Measurements from ENCODE around the gene INTS7.
"Not testable (repeated sequence)": the region's sequence is repeated elsewhere in the genome, so short reads cannot be mapped to it uniquely, and the experiment has no call there.

Gene INTS7

DNA sequence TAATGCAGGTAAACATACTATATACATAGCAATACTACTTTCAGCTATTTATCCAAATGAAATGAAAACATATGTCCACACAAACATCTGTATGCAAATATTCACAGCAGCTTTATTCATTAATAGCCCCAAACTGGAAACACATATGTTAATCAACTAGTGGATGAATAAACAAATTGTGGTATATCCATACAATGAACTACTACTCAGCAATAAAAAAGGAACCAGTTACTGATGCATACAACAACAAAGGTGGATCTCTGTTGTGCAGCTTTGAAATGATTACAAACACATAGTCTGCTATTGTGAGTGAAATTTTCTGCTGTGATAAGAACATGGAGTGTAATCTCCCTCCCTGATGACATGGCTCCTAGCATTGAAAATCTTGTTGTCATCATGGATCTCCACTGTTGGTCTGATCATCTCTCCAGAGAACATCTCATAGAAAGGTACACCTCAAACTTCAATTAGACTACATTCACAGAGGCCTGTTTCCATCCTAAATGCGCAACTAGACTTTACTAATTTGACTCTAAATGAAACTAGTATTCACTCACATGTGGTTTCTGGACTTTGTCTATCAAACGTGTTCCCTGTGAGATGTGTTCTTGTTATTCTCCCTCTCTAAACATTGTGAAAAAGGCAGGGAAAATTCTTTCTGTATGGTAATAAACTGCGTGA lies 10.7 kb downstream of the INTS7 start:
- no peak for DNase-seq (ENCODE audit: low read depth in 1 of 2, low spot score in 1 of 2)
- TF ChIP-seq JUND (IDR thresholded peaks at IDR 0.05; ENCODE audit: low read depth) = no peak
- in situ Hi-C loops (cut with HindIII; ENCODE audit: low pct_unique_long_range_greater_than_20kb, low sequenced_read_pairs) = no loop called here

DNA sequence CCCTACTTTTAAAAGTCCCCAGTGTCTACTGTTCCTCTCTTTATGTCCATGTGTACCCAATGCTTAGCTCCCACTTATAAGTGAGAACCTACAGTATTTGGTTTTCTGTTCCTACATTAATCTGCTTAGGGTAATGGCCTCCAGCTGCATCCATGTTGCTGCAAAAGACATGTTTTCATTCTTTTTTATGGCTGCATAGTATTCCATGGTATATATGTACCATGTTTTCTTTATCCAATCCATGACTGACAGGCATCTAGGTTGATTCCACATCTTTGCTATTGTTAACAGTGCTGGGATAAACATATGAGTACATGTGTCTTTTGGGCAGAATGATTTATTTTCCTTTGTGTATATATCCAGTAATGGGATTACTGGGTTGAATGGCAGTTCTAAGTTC lies 12.4 kb downstream of the INTS7 start:
- in situ Hi-C loops (cut with HindIII; ENCODE audit: low pct_unique_long_range_greater_than_20kb, low sequenced_read_pairs); DNase-seq (ENCODE audit: low read depth in 1 of 2, low spot score in 1 of 2): not testable (repeated sequence)

DNA sequence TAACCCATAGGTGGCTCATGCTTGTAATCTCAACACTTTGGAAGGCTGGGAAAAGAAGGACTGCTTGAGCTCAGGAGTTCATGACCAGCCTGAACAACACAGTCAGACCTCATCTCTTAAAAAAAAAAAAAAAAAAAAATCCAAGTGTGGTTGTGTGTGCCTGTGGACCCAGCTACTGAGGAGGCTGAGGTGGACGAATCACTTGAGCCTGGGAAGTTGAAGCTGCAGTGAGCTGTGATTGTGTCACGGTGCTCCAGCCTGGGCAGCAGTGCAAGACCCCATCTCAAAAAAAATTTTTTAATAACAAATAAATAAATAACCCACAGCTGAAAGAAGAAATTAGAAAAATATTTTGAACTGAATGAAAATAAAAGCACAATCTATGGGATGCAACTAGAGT lies 13.8 kb downstream of the INTS7 start:
- in situ Hi-C loops (cut with HindIII; ENCODE audit: low pct_unique_long_range_greater_than_20kb, low sequenced_read_pairs) = no loop called here
- no peak for DNase-seq (ENCODE audit: low read depth in 1 of 2, low spot score in 1 of 2)
- TF ChIP-seq JUND (IDR thresholded peaks at IDR 0.05; ENCODE audit: low read depth) = no peak

DNA sequence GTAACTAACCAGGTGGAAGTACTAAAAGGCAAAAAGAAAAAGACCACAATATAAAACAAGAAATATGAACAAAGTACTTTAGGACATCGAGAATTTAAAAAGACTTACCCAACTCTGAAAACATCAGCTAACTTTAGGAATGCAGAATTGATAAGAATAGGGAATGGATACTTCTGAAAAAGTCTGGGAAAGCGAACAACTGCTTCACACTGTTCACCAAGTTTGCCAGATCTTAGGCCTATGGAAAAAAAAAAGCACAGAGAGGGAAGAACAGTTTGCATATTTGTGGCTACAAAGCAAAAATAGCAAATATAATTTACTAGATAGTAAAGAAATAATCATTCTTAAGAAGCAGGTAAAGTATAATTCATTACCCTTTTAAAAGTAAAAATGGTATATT lies 14.4 kb downstream of the INTS7 start:
- in situ Hi-C loops (cut with HindIII; ENCODE audit: low pct_unique_long_range_greater_than_20kb, low sequenced_read_pairs) = no loop called here
- no peak for TF ChIP-seq JUND (IDR thresholded peaks at IDR 0.05; ENCODE audit: low read depth)
- no peak for DNase-seq (ENCODE audit: low read depth in 1 of 2, low spot score in 1 of 2)

DNA sequence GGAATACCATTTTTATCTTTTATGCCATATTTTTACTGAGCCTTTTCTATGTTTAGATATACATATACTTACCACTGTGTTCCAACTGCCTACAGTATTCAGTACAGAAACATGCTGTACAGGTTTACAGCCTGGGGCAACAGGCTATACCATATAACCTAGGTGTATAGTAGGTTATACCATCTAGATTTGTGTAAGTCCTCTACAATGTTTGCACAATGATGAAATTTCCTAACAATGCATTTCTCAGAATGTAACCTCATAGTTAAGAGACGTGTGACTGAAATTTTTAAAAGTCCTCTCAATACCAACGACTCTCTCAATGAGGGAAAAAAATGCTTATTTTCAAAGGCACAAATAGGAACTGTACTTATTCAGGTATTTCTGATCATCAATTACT lies 21.7 kb downstream of the INTS7 start:
- in situ Hi-C loops (cut with HindIII; ENCODE audit: low pct_unique_long_range_greater_than_20kb, low sequenced_read_pairs) = no loop called here
- peak in 1 of 2 experiments; percentile 82 for DNase-seq (ENCODE audit: low read depth in 1 of 2, low spot score in 1 of 2)
- TF ChIP-seq JUND (IDR thresholded peaks at IDR 0.05; ENCODE audit: low read depth) = no peak

DNA sequence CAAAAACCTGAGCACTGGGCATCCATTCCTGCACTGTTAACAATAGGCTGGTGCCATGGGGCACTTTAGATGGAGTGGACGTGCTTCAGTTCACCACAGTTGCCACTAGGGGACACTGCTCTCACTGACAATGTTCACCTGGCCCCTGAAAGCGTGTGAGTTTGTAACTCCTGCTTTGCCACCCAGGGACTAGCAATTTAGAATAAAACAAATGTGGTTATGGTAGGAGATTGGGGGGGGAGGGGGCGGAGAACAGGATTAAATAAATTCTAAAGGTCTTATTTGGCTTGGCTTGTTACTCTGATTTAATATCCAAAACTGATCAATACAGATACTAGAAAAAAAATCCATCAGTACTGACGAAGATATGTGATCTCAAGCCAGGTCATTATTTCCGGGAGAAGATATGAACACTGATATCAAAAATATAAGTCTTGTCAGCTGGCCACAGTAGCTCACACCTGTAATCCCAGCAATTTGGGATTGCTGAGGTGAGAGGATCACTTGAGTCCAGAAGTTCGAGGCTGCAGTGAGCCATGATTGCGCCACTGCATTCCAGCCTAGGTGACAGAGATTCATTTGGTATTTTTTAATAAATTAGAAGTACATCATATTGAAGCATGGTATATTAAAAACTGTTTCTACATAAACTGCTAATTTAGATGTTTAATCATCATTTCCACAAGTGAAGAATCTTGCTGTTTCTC lies 23.2 kb downstream of the INTS7 start:
- in situ Hi-C loops (cut with HindIII; ENCODE audit: low pct_unique_long_range_greater_than_20kb, low sequenced_read_pairs) = no loop called here
- peak; percentile 67 to 86 for DNase-seq (ENCODE audit: low read depth in 1 of 2, low spot score in 1 of 2)
- TF ChIP-seq JUND (IDR thresholded peaks at IDR 0.05; ENCODE audit: low read depth) = no peak

DNA sequence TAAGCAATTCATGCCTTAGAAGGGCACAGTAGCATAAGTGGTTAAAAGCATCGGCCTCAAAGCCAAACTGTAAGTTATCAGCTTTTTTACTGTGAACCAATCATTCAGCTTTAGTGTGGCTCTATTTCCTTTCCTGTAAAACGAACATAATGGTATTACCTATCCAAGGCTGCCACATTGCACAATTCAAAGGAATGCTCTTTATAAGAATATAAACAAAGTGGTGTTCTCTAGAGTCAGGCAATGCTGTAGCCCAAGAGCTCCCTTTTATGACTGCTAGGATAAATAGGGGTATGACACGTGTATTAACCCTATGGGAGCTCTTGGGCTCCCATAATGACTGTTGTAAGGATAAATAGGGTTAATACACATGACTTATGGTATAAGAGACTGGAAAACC lies 25.4 kb downstream of the INTS7 start:
- DNase-seq (ENCODE audit: low read depth in 1 of 2, low spot score in 1 of 2) = no peak
- in situ Hi-C loops (cut with HindIII; ENCODE audit: low pct_unique_long_range_greater_than_20kb, low sequenced_read_pairs) = no loop called here
- TF ChIP-seq JUND (IDR thresholded peaks at IDR 0.05; ENCODE audit: low read depth) = no peak

DNA sequence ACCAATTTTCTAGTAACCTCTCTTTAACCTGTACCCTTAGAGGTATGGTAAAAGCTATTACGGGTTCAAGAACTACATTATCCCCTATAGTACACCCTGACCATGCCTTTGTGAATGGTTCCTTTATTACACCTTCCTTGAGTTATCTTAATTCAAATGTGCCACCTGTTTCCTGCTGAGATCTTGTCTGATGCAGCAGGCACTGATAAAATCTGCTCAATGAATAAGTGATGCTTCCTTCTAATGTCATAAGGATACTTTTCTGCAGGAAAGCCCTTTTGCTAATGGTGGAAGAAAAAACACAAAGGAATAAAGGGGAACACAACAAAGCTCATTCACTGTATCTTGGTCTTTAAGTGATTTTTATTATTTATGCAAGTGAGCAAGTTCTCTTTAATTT lies 25.8 kb downstream of the INTS7 start:
- no peak for DNase-seq (ENCODE audit: low read depth in 1 of 2, low spot score in 1 of 2)
- in situ Hi-C loops (cut with HindIII; ENCODE audit: low pct_unique_long_range_greater_than_20kb, low sequenced_read_pairs) = no loop called here
- no peak for TF ChIP-seq JUND (IDR thresholded peaks at IDR 0.05; ENCODE audit: low read depth)

DNA sequence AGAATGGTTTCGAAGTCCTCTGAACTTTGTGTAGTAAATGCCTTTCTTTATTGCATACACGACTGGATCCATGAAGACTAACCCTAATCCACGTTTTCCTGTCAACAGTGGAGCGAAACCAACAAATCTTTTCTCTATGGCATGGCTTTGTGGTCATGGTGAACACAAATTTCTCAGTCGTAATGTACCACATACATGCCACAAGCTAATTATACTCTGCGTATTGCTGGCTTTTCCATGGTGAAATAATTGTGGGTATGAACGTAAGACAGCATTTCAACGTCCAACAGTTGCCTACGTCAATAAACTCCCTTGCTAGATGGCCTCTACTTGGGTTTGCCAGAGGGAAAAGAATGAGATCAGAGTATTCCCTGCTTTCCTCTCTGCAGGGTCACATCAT lies 27.5 kb downstream of the INTS7 start:
- no peak for TF ChIP-seq JUND (IDR thresholded peaks at IDR 0.05; ENCODE audit: low read depth)
- in situ Hi-C loops (cut with HindIII; ENCODE audit: low pct_unique_long_range_greater_than_20kb, low sequenced_read_pairs) = no loop called here
- no peak for DNase-seq (ENCODE audit: low read depth in 1 of 2, low spot score in 1 of 2)

DNA sequence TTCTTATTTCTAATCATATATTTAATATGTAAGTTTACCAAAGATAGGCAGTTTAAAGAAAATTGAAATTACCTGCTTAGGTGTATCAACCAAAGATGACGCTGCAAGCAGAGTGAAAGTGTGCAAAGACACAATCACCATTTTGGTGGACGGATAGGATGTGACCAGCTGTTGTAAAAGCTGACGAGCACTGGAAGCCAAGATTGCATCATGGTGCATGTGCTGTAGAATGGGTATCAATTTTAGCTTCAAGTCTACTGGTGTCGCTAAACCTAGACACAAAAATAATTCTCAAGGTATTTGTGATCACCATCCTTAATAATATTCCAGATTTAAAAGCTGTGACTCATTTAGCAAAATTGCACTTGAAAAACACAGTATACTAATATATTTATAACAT lies 28.2 kb downstream of the INTS7 start:
- DNase-seq (ENCODE audit: low read depth in 1 of 2, low spot score in 1 of 2) = no peak
- in situ Hi-C loops (cut with HindIII; ENCODE audit: low pct_unique_long_range_greater_than_20kb, low sequenced_read_pairs) = no loop called here
- TF ChIP-seq JUND (IDR thresholded peaks at IDR 0.05; ENCODE audit: low read depth) = no peak

DNA sequence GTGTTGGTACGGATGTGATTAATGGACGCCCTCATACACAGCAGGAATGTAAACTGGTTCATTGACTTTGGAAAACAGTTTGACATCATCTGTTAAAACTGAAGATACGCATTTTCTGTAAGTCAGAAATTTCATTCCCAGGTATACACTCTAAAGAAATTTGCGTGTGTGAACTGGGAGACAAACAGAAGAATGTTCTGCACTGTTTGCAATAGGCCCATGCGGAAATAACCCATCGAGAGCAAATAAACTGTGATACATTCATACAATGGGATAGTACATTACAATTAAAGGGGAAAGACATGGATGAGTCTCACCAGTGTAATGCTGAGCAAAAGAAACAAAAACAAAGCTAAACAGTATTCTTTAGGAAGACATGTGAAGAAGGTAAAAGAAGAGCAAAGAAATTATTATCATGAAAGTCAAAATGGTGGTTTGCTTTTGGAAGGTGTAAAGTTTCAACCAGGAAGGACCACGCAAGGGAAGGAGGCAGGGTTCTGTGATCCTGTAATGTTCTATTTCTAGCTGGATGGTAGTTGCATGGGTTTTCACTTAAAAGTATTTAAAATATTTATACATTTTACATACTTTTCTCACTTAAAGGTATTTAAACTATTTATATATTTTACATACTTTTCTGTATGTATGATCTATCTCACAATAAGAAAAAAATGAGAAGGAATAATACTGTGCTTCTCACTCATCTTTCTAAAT lies 30.3 kb downstream of the INTS7 start:
- no peak for TF ChIP-seq JUND (IDR thresholded peaks at IDR 0.05; ENCODE audit: low read depth)
- in situ Hi-C loops (cut with HindIII; ENCODE audit: low pct_unique_long_range_greater_than_20kb, low sequenced_read_pairs) = no loop called here
- peak in 1 of 2 experiments; percentile 6 for DNase-seq (ENCODE audit: low read depth in 1 of 2, low spot score in 1 of 2)

DNA sequence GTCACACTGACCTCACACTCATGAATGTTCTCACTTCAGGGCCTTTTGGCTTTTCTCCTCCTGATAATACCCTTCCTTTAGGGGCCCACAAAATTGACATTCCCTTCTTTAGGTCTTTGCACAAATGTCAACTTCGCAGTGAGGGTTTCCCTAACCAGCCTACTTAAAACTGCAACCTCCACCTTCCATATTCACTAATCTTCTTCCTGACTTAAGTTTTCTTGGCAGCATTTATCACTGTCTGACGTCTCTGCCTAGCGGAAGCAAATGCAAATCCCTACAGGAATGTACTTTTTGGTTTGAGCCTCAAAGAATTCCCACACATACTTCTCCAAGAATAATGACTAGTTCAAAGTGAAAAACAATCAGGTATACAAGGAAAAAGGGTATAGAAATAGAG lies 32.8 kb downstream of the INTS7 start:
- TF ChIP-seq JUND (IDR thresholded peaks at IDR 0.05; ENCODE audit: low read depth) = no peak
- DNase-seq (ENCODE audit: low read depth in 1 of 2, low spot score in 1 of 2) = no peak
- in situ Hi-C loops (cut with HindIII; ENCODE audit: low pct_unique_long_range_greater_than_20kb, low sequenced_read_pairs) = no loop called here

DNA sequence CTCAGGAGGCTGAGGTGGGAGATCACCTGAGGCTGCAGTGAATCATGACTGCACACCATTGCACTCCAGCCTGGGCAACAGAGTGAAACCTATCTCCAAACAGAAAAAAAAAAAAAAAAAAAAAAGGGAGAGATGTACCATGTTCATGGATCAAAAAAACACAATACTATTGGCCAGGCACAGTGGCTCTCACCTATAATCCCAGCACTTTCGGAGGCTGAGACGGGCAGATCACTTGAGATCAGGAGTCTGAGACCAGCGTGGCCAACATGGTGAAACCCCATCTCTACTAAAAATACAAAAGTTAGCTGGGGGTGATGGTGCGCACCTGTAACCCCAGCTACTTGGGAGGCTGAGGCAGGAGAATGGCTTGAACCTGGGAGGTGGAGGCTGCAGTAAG lies 37.9 kb downstream of the INTS7 start:
- in situ Hi-C loops (cut with HindIII; ENCODE audit: low pct_unique_long_range_greater_than_20kb, low sequenced_read_pairs); DNase-seq (ENCODE audit: low read depth in 1 of 2, low spot score in 1 of 2): not testable (repeated sequence)

Data from T47D (cell line).